Stimulated activated CD8-positive, alpha-beta memory T cell treated with anti-CD3 and anti-CD28 coated beads, Interleukin-15, amount 100 ng/mL, for 1 hour (primary cell): ENCODE data around the gene TXNL4A.

Source experiments
- DNase-seq: peaks from one replicate; pipeline ENCODE4 v3.0.0-alpha.2; 2020; ENCODE audit warnings: low read depth

Gene TXNL4A

GRCh38 chr18:79935098-79935480, 53.3 kb downstream of the TXNL4A start:
- DNase-seq: no peak

- DNase-seq: no peak
Observed at GRCh38 chr18:79934311-79935097, 53.9 kb downstream of the TXNL4A start.

- DNase-seq: no peak
Observed at GRCh38 chr18:79933765-79934164, 54.6 kb downstream of the TXNL4A start.

GRCh38 chr18:79932907-79933306, 55.5 kb downstream of the TXNL4A start:
- no peak for DNase-seq

- no peak for DNase-seq
Observed at GRCh38 chr18:79931475-79931874, 56.9 kb downstream of the TXNL4A start.

- no peak for DNase-seq
Observed at GRCh38 chr18:79930020-79930642, 58.2 kb downstream of the TXNL4A start.

- DNase-seq: no peak
Observed at GRCh38 chr18:79928563-79928960, 59.8 kb downstream of the TXNL4A start.

GRCh38 chr18:79927607-79928562, 60.5 kb downstream of the TXNL4A start:
- no peak for DNase-seq

- DNase-seq: no peak
Observed at GRCh38 chr18:79926715-79927606, 61.4 kb downstream of the TXNL4A start.

GRCh38 chr18:79926306-79926705, 62.1 kb downstream of the TXNL4A start:
- DNase-seq: no peak

GRCh38 chr18:79924814-79925731, 63.3 kb downstream of the TXNL4A start:
- no peak for DNase-seq

- no peak for DNase-seq
Observed at GRCh38 chr18:79923896-79924585, 64.3 kb downstream of the TXNL4A start.

- no peak for DNase-seq
Observed at GRCh38 chr18:79922971-79923411, 65.4 kb downstream of the TXNL4A start.

- no peak for DNase-seq
Observed at GRCh38 chr18:79921984-79922965, 66.1 kb downstream of the TXNL4A start.
